Ecto neural progenitor cell (in vitro differentiated cells): ENCODE measurements around the gene SH3RF3.
"Not testable (repeated sequence)": the region's sequence is repeated elsewhere in the genome, so short reads cannot be mapped to it uniquely, and the experiment has no call there.

ENCODE experiments used
- DNase-seq: peaks from one replicate; pipeline ENCODE4 v3.0.0-alpha.2; 2018; ENCODE audit warnings: low spot score

Gene SH3RF3

DNA sequence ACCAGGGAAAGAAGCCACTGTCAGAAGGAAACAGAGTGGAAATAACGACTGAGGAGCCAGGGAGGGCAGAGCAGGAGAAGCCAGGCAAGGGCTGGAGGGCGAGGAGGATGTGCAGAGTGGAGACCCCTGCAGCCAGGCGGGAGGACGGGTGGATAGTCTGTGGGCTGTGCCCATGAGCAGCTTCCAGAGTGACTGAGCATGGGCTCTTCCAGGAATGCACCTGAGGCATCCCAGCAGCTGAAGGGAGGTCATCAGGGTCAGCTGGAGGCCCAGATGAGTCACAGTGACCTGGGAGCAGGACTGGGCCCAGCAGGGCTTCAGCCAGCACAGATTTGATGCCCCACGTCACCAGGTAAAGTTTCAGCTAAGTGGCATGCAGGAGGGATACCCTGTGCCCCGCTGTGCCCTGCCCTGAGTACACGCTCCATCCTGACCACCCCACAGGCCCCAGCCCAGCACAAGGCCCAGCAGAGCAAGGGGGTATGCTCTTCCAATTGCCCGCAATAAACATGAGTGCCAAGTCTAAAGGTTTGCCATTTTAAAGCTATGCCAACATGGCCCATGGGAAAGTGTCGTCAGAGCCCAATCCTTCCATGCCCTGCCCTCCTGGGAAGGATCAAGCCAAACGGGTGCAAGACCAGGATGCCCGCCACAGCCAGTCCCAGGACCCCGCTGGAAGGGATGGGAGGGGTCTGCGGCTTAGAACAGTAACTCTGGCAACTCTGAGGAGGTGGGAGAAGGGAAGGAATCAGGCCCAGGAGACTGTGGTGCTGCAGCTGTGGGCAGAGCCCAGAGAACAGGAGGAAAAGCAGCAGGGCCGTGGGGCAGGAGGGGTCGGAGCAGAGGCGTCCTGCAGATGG is 399.1 kb downstream of the SH3RF3 start:
- peak; percentile 48 for DNase-seq

DNA sequence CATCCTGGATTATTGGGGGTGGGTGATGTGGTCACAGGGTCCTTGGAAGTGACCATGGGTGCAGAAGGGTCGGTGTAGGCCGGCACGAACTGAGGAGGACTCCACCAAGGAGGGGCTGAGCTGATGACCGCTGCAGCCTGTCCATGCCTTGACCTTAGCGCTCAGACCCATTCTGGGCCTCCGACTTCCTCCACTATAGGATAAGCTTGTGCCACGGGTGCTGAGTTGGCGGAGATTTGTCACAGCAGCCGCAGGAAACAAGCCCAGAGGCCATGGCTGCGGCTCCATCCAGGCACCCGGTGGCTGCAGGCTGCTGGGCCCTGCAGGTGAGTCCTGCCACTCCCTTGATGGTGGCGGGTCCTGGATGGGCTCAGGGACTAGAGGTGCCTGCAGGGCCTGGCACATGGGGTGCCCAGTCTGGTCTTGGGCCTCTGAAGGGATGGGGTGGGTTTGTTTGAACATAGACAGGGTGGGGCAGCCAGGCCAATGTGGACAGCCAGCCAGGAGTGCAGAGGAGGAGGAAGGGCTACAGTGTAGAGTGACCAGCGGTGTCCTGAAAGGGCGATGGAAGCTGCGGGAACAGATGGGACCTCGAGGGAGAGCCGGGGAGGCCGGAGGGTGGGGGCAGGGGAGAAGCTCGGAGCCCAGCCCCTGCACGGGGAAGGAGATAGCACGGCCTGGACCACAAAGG is 400.0 kb downstream of the SH3RF3 start:
- DNase-seq = peak; percentile 38

DNA sequence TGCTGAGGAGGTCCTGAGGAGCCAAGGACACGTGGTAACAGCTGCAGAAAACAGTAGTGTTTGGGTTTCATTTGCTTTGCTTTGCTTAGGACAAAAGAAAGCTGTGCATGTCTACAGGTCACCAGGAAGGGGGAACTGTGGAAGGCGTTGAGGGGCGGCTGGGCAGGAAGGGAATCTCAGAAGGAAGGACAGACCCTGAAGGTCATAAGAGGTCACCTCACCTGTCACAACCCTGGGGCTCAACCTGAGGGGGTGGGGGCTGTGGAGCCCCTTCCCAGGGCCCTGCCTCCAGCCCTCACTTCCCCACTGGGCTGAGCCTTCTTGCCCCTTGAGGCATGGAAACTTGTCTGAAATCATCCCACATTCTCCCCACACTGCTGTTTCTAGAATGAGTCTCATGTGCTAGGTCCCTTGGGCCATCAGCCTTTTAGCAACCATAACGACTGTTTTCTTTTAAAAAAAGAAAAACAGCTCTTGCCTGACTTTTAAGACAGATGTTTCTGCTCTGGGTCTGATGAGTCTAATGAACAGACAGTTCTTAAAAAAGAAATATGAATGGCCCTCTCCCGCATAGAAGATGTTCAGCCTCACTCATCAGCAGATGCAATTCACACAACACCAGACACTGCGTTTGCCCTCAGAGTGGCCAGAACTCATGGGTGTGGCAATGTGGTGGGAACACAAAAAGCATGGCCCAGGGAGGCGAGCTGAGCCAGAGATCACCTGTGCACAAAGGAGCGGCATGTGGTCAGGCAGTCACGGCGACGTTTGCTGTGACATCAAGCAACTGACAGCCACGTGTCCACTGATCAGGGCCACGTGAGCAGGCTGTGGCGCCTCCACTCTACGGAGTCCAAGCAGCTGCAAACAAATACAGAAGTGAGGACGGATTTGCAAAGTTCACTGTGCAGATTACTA is 400.8 kb downstream of the SH3RF3 start:
- peak; percentile 18 for DNase-seq

DNA sequence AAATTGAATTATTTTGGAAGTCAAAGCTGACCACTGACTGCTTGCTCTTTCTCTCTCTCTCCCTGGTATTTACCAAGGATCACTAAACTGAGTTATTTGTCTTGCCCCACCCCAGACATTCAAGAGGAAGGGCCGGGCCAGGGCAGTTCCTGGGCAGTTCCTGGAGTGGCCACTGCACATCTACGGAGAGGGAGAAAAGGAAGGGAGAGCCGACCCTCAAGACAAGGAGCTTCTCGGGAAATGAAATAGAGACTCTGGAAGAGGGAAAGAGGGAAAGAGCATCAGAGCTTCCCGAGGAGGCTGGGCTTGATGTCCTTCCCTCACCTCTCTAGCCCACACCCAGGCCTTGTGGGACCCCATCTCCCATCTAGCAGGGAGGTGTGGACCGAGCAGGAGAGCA is 401.7 kb downstream of the SH3RF3 start:
- DNase-seq = no peak

- no peak for DNase-seq
Observed at GRCh38 chr2:109531221-109531620, 402.2 kb downstream of the SH3RF3 start.

- no peak for DNase-seq
Observed at GRCh38 chr2:109531896-109532727, 403.1 kb downstream of the SH3RF3 start.

- DNase-seq = no peak
Observed at GRCh38 chr2:109532728-109533076, 403.7 kb downstream of the SH3RF3 start.

GRCh38 chr2:109533823-109534222 is 404.8 kb downstream of the SH3RF3 start:
- DNase-seq = no peak

- no peak for DNase-seq
Observed at GRCh38 chr2:109535217-109535946, 406.4 kb downstream of the SH3RF3 start.

- not testable (repeated sequence) for DNase-seq
Observed at GRCh38 chr2:109536556-109536955, 407.6 kb downstream of the SH3RF3 start.

DNA sequence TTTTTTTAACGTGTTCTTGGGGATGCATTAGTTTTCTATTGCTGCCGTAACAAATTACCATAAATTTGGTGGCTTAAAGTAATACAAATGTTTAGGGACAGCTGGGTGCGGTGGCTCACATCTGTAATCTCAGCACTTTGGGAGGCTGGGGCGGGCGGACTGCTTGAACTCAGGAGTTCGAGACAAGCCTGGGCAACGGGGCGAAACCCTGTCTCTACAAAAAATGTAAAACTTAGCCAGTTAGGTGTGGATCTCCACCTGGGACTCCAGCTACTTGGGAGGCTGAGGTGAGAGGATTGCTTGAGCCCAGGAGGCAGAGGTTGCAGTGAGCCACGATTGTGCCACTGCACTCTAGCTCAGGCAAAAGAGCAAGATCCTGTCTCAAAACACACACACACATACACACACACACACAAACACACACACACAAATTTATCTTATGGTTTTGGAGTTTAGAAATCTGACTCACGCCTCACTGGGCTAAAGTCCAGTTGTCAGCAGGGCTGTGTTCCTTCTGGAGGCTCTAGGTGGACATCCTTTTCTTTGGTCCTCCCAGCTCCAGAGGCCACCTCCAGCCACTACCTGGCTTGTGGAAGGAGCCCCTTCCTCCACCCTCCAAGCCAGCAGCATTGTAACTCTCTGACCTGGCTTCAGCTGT is 408.7 kb downstream of the SH3RF3 start:
- no peak for DNase-seq

- no peak for DNase-seq
Observed at GRCh38 chr2:109538546-109538945, 409.5 kb downstream of the SH3RF3 start.

DNA sequence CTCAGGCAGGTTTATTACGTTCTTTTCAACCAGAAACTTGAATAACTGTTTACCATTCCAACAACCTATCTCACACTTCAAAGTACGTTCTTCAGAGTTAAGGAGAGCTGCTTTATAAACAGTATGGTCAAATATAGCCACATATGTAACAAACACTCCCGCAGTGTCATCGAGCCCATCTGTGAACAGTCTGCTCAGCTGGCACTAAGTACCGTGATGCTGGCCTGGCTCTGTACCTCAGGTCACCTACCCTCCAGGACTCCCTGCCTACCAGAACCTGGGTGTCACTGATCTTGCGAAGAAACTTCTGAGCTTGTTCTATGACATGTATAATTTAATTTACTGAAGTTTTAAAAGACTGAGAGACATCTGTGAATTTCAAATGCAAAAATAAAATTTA is 413.4 kb downstream of the SH3RF3 start:
- DNase-seq = no peak

DNA sequence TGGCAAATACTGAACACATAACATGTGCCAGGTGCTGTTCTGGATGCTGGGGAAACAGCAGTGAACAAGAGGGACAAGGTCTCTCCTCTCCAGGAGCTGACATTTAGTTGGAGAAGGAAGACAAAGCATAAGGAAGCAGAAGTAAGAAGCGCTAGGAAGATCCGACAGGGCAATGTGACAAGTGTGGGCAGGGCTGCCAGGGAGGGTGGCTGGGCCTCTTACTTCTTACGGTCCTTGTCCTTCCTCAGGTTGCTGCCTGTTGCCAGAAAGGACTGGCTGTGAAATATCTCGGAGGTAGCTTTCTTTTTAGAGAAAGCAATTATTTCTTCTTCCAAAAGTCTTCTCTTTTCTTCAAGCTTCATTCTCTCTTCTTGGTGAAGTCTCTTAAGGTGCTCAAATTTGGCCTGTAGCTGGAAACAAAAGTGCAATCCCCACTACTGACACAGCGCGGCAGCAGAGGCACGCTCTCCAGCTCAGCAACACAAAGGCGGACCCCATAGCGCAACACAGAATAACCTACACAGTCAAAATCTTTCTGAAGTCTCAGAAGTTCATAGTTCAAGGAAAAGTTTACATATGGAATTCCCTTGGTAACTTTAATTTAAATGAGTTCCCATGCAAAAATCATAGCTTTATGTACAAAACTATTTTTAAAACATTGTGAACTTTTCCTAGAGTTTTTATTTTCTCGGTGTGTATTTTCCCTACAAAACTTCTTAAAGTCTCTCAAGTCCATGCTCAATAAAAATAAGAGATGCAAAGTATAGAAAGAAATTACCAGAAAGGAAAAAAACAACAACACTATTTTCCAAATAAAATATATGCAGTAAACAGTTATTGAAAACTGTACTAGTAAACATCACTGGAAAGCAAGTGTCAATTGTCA is 417.1 kb downstream of the SH3RF3 start:
- DNase-seq = peak; percentile 73

GRCh38 chr2:109547280-109547679 is 418.3 kb downstream of the SH3RF3 start:
- DNase-seq = no peak

DNA sequence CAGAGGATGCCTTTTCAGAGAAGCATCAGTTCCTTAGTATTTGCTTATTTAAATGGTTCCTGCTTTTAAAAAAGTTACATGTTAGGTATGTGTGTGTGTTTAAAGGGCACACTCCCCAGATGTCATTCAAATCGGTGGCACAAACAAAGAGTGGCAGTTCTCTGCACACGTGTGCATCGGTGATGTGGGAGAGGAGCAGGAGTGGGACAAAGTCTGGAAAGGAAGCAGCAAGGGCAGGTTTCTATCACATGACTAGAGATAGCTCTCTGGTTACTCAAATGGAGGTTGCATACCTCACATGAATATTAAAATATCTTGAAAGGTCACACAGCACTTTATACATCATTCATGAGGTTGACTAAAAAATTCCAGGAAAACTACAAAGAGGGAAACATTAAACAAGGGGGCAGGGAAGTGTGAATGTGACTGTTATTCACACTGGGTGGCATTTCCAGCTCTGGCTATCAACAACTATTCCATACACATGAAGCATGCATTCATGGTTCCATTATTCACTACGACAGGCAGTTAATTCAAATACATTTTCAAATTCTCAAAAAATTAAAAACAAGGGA is 420.1 kb downstream of the SH3RF3 start:
- DNase-seq = no peak
